HepG2 (cell line): ENCODE results near the gene TIMM44. TPM values are rescaled to one million over a fixed set of nuclear protein-coding genes. Genes with fewer than 3 reads are reported as not detected.

ENCODE experiments used
- ATAC-seq: fragments of 200-7000 bp; cut with Tn5 transposase; 3 replicates; pipeline ENCODE4 v1.9.1; 2020; ENCODE audit warnings: mild to moderate bottlenecking, moderate library complexity
- BruUV-seq: library from RNA; stranded (reverse); fragments of 400-500 nt; replicated peaks from 2 replicates; lab custom pipeline; 2021; lab: Mats Ljungman, UMichigan
- CTCF ChIA-PET: fragments of 300-600 bp; formaldehyde crosslinking; extraction: SDS; loops from one replicate; lab custom pipeline; 2021; ENCODE audit warnings: low total read pairs, inconsistent platforms, low intra/inter-chr PET ratio; lab: Yijun Ruan, JAX
- POLR2A ChIA-PET: fragments of 350-600 bp; sonication (Branson Sonifier 250); formaldehyde crosslinking; loops from one replicate; lab custom pipeline; 2020; ENCODE audit warnings: antibody characterized with exemption, inconsistent platforms; lab: Yijun Ruan, JAX
- DNase-seq: peaks from one replicate; pipeline ENCODE4 v3.0.0-alpha.2; 2015; ENCODE audit warnings: low spot score
- FAIRE-seq: peaks from 3 replicates; lab custom pipeline; 2011; peaks lifted over from hg19 to GRCh38; lab: Jason Lieb, UNC
- H2AFZ ChIP-seq: one replicate; pipeline ENCODE4 v1.6.1; 2011; ENCODE audit warnings: low read length, inconsistent platforms
- H3K27ac ChIP-seq: fragments of 300-600 bp; 3 replicates; pipeline ENCODE4 v1.8.0; 2011; ENCODE audit warnings: mixed run types, mild to moderate bottlenecking, mixed read lengths, low read length, inconsistent platforms; ENCODE audit not compliant: insufficient read depth; ENCODE audit errors: extremely low read length
- H3K27me3 ChIP-seq, 2 experiments: fragments of 200-600 bp in 1 of 2; 2 replicates in 1 of 2; 3 replicates in 1 of 2; pipeline versions ENCODE4 v1.6.0 to v1.8.0; 2011; ENCODE audit warnings: low read length in 2 of 2, mild to moderate bottlenecking in 2 of 2, moderate library complexity in 2 of 2, inconsistent platforms in 1 of 2; ENCODE audit not compliant: insufficient read depth in 2 of 2, control insufficient read depth in 1 of 2
- H3K36me3 ChIP-seq, 2 experiments: fragments of 200-600 bp in 1 of 2; replicated peaks in 1 of 2; 2 replicates in 1 of 2; 3 replicates in 1 of 2; pipeline versions ENCODE4 v1.5.1 to v1.8.0; 2011; ENCODE audit warnings: low read length in 2 of 2, inconsistent platforms in 1 of 2; ENCODE audit not compliant: insufficient read depth in 2 of 2, control insufficient read depth in 1 of 2
- H3K4me1 ChIP-seq: 2 replicates; pipeline ENCODE4 v1.5.1; 2012; ENCODE audit warnings: low read length, inconsistent platforms; ENCODE audit not compliant: insufficient read depth
- H3K4me2 ChIP-seq: 2 replicates; pipeline ENCODE4 v1.6.0; 2011; ENCODE audit warnings: low read depth, low read length, inconsistent platforms
- H3K4me3 ChIP-seq, 3 experiments: fragments of 200-600 bp in 1 of 3; sonication (generic), shearing (Covaris generic) in 1 of 3; replicated peaks in 1 of 3; 2 replicates each; pipeline ENCODE4 v1.5.1; 2011 to 2016; ENCODE audit warnings: low read length in 3 of 3, inconsistent platforms in 2 of 3, low read depth in 2 of 3, mild to moderate bottlenecking in 2 of 3, control low read depth in 1 of 3, mixed read lengths in 1 of 3; ENCODE audit not compliant: insufficient read depth in 1 of 3
- H3K79me2 ChIP-seq: one replicate; pipeline ENCODE4 v1.6.1; 2011; ENCODE audit warnings: low read length, inconsistent platforms; ENCODE audit not compliant: insufficient read depth
- H3K9ac ChIP-seq: 2 replicates; pipeline ENCODE4 v1.6.0; 2011; ENCODE audit warnings: mild to moderate bottlenecking, low read depth, low read length, inconsistent platforms; ENCODE audit not compliant: insufficient read depth
- H3K9me3 ChIP-seq: 2 replicates; pipeline ENCODE4 v1.5.1; 2012; ENCODE audit warnings: mild to moderate bottlenecking, low read length
- H4K20me1 ChIP-seq: 2 replicates; pipeline ENCODE4 v1.6.0; 2011; ENCODE audit warnings: inconsistent platforms, mild to moderate bottlenecking, low read length, moderate library complexity; ENCODE audit not compliant: insufficient read depth
- AGO2 ChIP-seq: fragments of 200-400 bp; formaldehyde crosslinking; optimal IDR thresholded peaks from 2 replicates; pipeline ENCODE3; 2017; ENCODE audit warnings: mild to moderate bottlenecking, low read depth, low read length, moderate library complexity
- RFX1 ChIP-seq: fragments of 450-650 bp; IDR thresholded peaks from 2 replicates; pipeline ENCODE4 v1.6.1; 2017
- ZKSCAN1 ChIP-seq: fragments of 150-350 bp; IDR thresholded peaks from 2 replicates; pipeline ENCODE4 v1.6.1; 2014; ENCODE audit warnings: low read length
- WGBS: methylation state at CpG from one replicate; pipeline ENCODE4 v1.1.6; 2017; ENCODE audit warnings: low lambda C conversion rate; 5-methylcytosine and 5-hydroxymethylcytosine counted together
- in situ Hi-C: cut with HindIII; loops from 2 replicates; pipeline ENCODE4 v1.10.0; 2017; ENCODE audit warnings: low pct_unique_long_range_greater_than_20kb; ENCODE audit not compliant: extremely low pct_ligation_motif_present
- intact Hi-C: fragments of 100-400 bp; cut with micrococcal nuclease; formaldehyde crosslinking; loops from one replicate; pipeline ENCODE4 v1.10.0; 2022; ENCODE audit not compliant: unreplicated experiment
- polyA plus RNA-seq, 8 experiments: library from polyadenylated mRNA; depleted of rRNA in 3 of 8; stranded (reverse) in 7 of 8; unstranded in 1 of 8; fragments of >200 nt; fragmentation: Illumina TruSeq in 4 of 8; extraction: Trizol in 4 of 8; gene quantifications; 2 replicates each; pipeline versions ENCODE4 v1.2.1 to v1.2.3, GENCODE V29; 2011 to 2016; ENCODE audit warnings: low read depth in 4 of 8, missing spikeins in 1 of 8, mixed read lengths in 1 of 8; ENCODE audit not compliant: insufficient read depth in 1 of 8
- total RNA-seq, 5 experiments: library from RNA; depleted of rRNA; stranded (reverse); fragments of >200 nt; fragmentation: Illumina TruSeq; extraction: Trizol; gene quantifications; 2 replicates each; pipeline ENCODE4 v1.2.3, GENCODE V29; 2016; ENCODE audit warnings: low read depth in 1 of 5
- TF ChIP-seq, protein P1 (sequence below): sonication (generic); formaldehyde crosslinking; IDR thresholded peaks from 2 replicates; pipeline ENCODE4 v1.9.0; 2021; ENCODE audit warnings: missing genetic modification reagents, borderline replicate concordance

Gene TIMM44
- total and polyA plus RNA-seq, 2 of the 13 experiments (the other 11 are each of a cell fraction or from before 2014, with no cell fraction given) = 42.9 to 72.6 TPM

DNA sequence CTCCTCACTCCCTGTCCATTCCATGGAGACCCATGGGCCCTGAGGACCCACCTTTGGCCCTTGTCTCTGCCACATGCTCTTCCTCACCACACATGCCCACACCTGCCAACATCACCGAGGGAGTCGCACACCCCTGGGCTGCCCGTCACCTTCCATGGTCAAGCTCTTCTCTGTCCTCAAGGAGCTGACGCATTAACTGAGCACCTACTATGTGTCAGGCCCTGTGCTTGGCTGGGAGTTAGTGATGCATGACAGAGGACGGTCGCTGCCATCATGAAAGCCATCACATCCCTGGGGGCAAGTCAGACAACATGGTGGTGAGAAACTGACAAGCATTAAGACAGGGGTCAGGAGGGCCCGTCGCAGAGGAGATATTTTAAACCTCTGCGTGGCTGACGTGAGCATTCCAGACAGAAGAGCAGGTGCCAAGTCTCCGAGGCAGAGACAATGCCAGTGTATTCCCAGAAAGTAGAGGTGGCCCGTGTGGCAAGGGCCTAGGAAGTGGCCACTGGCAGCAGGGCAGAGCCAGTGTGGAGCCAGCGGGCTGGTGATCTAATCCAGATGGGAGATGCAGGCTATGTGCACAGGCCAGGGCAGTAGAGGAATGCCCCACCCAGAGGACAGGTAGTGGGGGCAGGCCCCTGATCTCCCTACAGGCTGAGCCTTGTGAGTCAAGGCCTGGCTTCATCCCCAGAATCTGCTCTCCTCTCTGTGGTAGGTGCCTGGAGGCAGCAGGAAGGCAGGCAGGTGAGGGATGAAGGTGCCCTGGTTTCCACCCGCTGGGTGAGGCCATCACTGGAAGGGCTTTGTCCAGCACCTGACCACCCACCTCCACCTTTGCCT is 40.8 kb upstream of the TIMM44 start:
- Histone ChIP-seq H3K79me2 (peaks cover 10% of the 10 kb centered on the region), H3K9ac (no peak overlapping the region), H3K27me3 (no peaks in the 10 kb centered on the region), H3K9me3 (no peaks in the 10 kb centered on the region), H3K27ac (no peak overlapping the region), H3K4me2 (no peak overlapping the region), H3K36me3 (peaks cover 54 to 92% of the 10 kb centered on the region in 2 experiments), H3K4me1 (no peaks in the 10 kb centered on the region), H4K20me1 (peaks cover 12% of the 10 kb centered on the region), H2AFZ (no peak overlapping the region), H3K4me3 (no peak overlapping the region)
- DNase-seq (no peak), ATAC-seq (no peak), FAIRE-seq (no peak)
- ChIA-PET POLR2A (no interaction called here), CTCF (no interaction called here)
- intact Hi-C loops (no loop called here), in situ Hi-C loops (no loop called here)
- BruUV-seq = no TSS peak
- 98% methylated on average over 14 of the region's 14 CpGs for WGBS
- TF ChIP-seq, protein P1, sequence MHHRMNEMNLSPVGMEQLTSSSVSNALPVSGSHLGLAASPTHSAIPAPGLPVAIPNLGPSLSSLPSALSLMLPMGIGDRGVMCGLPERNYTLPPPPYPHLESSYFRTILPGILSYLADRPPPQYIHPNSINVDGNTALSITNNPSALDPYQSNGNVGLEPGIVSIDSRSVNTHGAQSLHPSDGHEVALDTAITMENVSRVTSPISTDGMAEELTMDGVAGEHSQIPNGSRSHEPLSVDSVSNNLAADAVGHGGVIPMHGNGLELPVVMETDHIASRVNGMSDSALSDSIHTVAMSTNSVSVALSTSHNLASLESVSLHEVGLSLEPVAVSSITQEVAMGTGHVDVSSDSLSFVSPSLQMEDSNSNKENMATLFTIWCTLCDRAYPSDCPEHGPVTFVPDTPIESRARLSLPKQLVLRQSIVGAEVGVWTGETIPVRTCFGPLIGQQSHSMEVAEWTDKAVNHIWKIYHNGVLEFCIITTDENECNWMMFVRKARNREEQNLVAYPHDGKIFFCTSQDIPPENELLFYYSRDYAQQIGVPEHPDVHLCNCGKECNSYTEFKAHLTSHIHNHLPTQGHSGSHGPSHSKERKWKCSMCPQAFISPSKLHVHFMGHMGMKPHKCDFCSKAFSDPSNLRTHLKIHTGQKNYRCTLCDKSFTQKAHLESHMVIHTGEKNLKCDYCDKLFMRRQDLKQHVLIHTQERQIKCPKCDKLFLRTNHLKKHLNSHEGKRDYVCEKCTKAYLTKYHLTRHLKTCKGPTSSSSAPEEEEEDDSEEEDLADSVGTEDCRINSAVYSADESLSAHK (CRISPR knock-in tag) = no peak
- TF ChIP-seq ZKSCAN1 = 0 out of 2 replicates have a peak, but pooled peaks have one; percentile 23

DNA sequence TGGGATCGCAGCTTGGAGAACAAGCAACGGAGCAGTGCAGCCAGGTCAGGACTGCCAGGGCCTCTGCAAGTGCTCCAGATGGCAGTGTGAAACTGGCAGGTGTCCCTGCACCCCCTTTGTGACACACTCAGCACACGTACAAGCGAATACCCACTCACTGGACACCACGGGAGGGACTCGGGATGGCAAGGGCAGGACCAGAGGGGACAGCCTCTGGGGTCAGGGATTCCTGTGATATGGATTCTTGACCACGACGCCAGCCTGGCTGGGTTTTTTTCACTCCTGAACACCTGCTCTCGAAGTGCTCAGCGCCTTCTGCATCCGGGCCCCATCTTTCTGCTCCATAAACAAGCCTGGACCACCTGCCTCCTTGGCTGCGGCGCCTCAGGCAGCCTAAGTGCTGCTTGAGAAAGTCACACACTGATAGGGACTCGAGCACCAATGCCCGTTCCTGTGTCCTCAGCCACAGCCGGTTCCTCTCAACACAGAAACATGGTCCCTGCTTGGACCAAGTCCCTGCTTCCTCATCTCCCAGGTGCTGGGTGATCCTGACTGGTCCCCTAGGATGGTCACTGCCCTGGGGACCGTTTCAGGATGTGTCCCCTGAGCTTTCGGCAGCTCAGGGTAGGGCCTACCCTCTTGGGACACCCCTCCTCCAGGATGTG is 40.0 kb upstream of the TIMM44 start:
- Histone ChIP-seq H2AFZ (no peak overlapping the region), H3K4me1 (no peaks in the 10 kb centered on the region), H3K9me3 (no peaks in the 10 kb centered on the region), H3K36me3 (peaks cover 50 to 92% of the 10 kb centered on the region in 2 experiments), H3K9ac (no peak overlapping the region), H4K20me1 (peaks cover 12% of the 10 kb centered on the region), H3K4me3 (no peak overlapping the region), H3K4me2 (no peak overlapping the region), H3K27ac (no peak overlapping the region), H3K79me2 (peaks cover 10% of the 10 kb centered on the region), H3K27me3 (no peaks in the 10 kb centered on the region)
- TF ChIP-seq AGO2 = peak; percentile 28
- TF ChIP-seq RFX1 = no peak
- in situ Hi-C loops (no loop called here), intact Hi-C loops (no loop called here)
- POLR2A ChIA-PET = no interaction called here
- DNase-seq = no peak
- CTCF ChIA-PET = no interaction called here
- no TSS peak for BruUV-seq
- WGBS = 98% methylated on average over 16 of the region's 18 CpGs
- no peak for FAIRE-seq
- ATAC-seq = no peak
